Endothelial cell of umbilical vein (primary cell): ENCODE measurements around the gene GBX2. TPM values are rescaled to one million over a fixed set of nuclear protein-coding genes. Genes with fewer than 3 reads are reported as not detected.

ENCODE experiments used
- BruUV-seq: library from RNA; stranded (reverse); fragments of 400-500 nt; replicated peaks from 2 replicates; lab custom pipeline; 2021; lab: Mats Ljungman, UMichigan
- CTCF ChIA-PET: fragments of 300-600, 350-600 bp; sonication (Branson Sonifier 250); formaldehyde crosslinking; loops from one replicate; lab custom pipeline; 2021; ENCODE audit warnings: antibody characterized with exemption, inconsistent platforms; lab: Charles Lee
- POLR2A ChIA-PET: fragments of 300-600, 350-600 bp; sonication (Branson Sonifier 250); formaldehyde crosslinking; loops from one replicate; lab custom pipeline; 2021; ENCODE audit warnings: antibody characterized with exemption, inconsistent platforms; lab: Charles Lee
- DNase-seq: peaks from one replicate; pipeline ENCODE4 v3.0.0-alpha.2; 2011; ENCODE audit warnings: low read depth, low spot score
- FAIRE-seq: peaks from 2 replicates; lab custom pipeline; 2011; peaks lifted over from hg19 to GRCh38; lab: Jason Lieb, UNC
- H2AFZ ChIP-seq: 2 replicates; pipeline ENCODE4 v1.6.0; 2012; ENCODE audit warnings: low read depth, low read length, control low read depth, inconsistent platforms
- H3K27ac ChIP-seq: 2 replicates; pipeline ENCODE4 v1.5.1; 2011; ENCODE audit warnings: low read depth, mild to moderate bottlenecking, control low read depth, low read length, moderate library complexity; ENCODE audit not compliant: insufficient read depth
- H3K27me3 ChIP-seq, 2 experiments: 2 replicates each; pipeline versions ENCODE4 v1.6.0 to v1.6.1; 2011; ENCODE audit warnings: low read length in 2 of 2, mixed read lengths in 1 of 2; ENCODE audit not compliant: control insufficient read depth in 2 of 2, insufficient read depth in 2 of 2
- H3K36me3 ChIP-seq, 2 experiments: 2 replicates in 1 of 2; 3 replicates in 1 of 2; pipeline ENCODE4 v1.5.1; 2011; ENCODE audit warnings: low read length in 2 of 2, mild to moderate bottlenecking in 1 of 2, moderate library complexity in 1 of 2; ENCODE audit not compliant: control insufficient read depth in 2 of 2, insufficient read depth in 2 of 2; ENCODE audit errors: extremely low read depth in 1 of 2
- H3K4me1 ChIP-seq: 3 replicates; pipeline ENCODE4 v1.5.1; 2011; ENCODE audit warnings: mild to moderate bottlenecking, low read length; ENCODE audit not compliant: control insufficient read depth, insufficient read depth; ENCODE audit errors: extremely low read depth
- H3K4me2 ChIP-seq: 2 replicates; pipeline ENCODE4 v1.6.1; 2011; ENCODE audit warnings: low read length, control low read depth, mixed read lengths; ENCODE audit not compliant: insufficient read depth
- H3K4me3 ChIP-seq, 3 experiments: fragments of 200-600 bp in 1 of 3; sonication (generic), shearing (Covaris generic) in 1 of 3; replicated peaks in 1 of 3; 2 replicates each; pipeline ENCODE4 v1.5.1; 2011 to 2016; ENCODE audit warnings: control low read depth in 3 of 3, low read length in 3 of 3, mild to moderate bottlenecking in 2 of 3, inconsistent platforms in 1 of 3, low read depth in 1 of 3, moderate library complexity in 1 of 3; ENCODE audit not compliant: insufficient read depth in 1 of 3
- H3K79me2 ChIP-seq: 2 replicates; pipeline ENCODE4 v1.6.0; 2012; ENCODE audit warnings: low read length, inconsistent platforms; ENCODE audit not compliant: control insufficient read depth, insufficient read depth
- H3K9ac ChIP-seq: replicated peaks from 2 replicates; pipeline ENCODE3; 2011; ENCODE audit warnings: low read length, control low read depth; ENCODE audit not compliant: insufficient read depth; ENCODE audit errors: extremely low read depth
- H3K9me1 ChIP-seq: replicated peaks from 3 replicates; pipeline ENCODE4 v1.6.0; 2011; ENCODE audit warnings: mild to moderate bottlenecking, low read length; ENCODE audit not compliant: control insufficient read depth, insufficient read depth; ENCODE audit errors: extremely low read depth
- H3K9me3 ChIP-seq: replicated peaks from 2 replicates; pipeline ENCODE4 v1.5.1; 2012; ENCODE audit warnings: low read length, inconsistent platforms; ENCODE audit not compliant: control insufficient read depth, insufficient read depth
- H4K20me1 ChIP-seq: replicated peaks from 2 replicates; pipeline ENCODE3; 2011; ENCODE audit warnings: mild to moderate bottlenecking, low read length; ENCODE audit not compliant: control insufficient read depth, insufficient read depth; ENCODE audit errors: extremely low read depth
- CTCF ChIP-seq, 2 donors: IDR thresholded peaks; 1 replicate in 1 of 2; 2 replicates in 1 of 2; pipeline ENCODE4 v1.5.1; 2011; ENCODE audit warnings: low read length in 2 of 2, mild to moderate bottlenecking in 2 of 2, moderate library complexity in 2 of 2, control low read depth in 1 of 2, inconsistent platforms in 1 of 2, low read depth in 1 of 2; ENCODE audit not compliant: insufficient read depth in 1 of 2; ENCODE audit errors: extremely low read depth in 1 of 2
- FOS ChIP-seq: IDR thresholded peaks from 2 replicates; pipeline ENCODE4 v1.6.1; 2011; ENCODE audit warnings: mild to moderate bottlenecking, low read length, moderate library complexity, borderline replicate concordance; ENCODE audit not compliant: insufficient read depth
- GATA2 ChIP-seq: IDR thresholded peaks from 2 replicates; pipeline ENCODE4 v1.7.0; 2011; ENCODE audit warnings: low read depth, mild to moderate bottlenecking, moderate library complexity, mixed read lengths, low read length; ENCODE audit not compliant: insufficient read length, insufficient read depth
- MAX ChIP-seq: IDR thresholded peaks from 2 replicates; pipeline ENCODE4 v1.6.1; 2011; ENCODE audit not compliant: insufficient read depth, insufficient read length
- MYC ChIP-seq: IDR thresholded peaks from one replicate; pipeline ENCODE4 v1.6.1; 2011; ENCODE audit warnings: mild to moderate bottlenecking, low read depth, low read length
- POLR2A ChIP-seq: IDR thresholded peaks from 2 replicates; pipeline ENCODE4 v1.6.1; 2012; ENCODE audit warnings: low read depth, mild to moderate bottlenecking, control low read depth, low read length
- POLR2AphosphoS5 ChIP-seq: IDR thresholded peaks from 2 replicates; pipeline ENCODE4 v1.6.1; 2012; ENCODE audit warnings: low read depth, mild to moderate bottlenecking, control low read depth, low read length, moderate library complexity; ENCODE audit not compliant: insufficient read depth
- dilution Hi-C: fragments of 300-500 bp; cut with MboI; formaldehyde crosslinking; loops from one replicate; pipeline ENCODE4 v1.15.0; 2019; ENCODE audit warnings: low sequenced_read_pairs; ENCODE audit not compliant: extremely low pct_ligation_motif_present
- intact Hi-C: fragments of 100-400 bp; cut with micrococcal nuclease; formaldehyde crosslinking; loops from one replicate; pipeline ENCODE4 v1.10.0; 2022
- polyA plus RNA-seq, 4 experiments: library from polyadenylated mRNA; depleted of rRNA in 3 of 4; stranded (reverse) in 3 of 4; unstranded in 1 of 4; fragments of >200 nt; gene quantifications; 2 replicates each; pipeline versions ENCODE4 v1.2.1 to v1.2.3, GENCODE V29; 2011 to 2012; ENCODE audit warnings: missing spikeins in 1 of 4
- total RNA-seq: library from RNA; stranded (reverse); gene quantifications from 2 replicates; pipeline ENCODE4 v1.2.3, GENCODE V29; 2021

Gene GBX2
- total and polyA plus RNA-seq, 2 donors (not counting 3 experiments of a cell fraction or from before 2014, with no cell fraction given), result 3.0 to 3.6 TPM

- ChIA-PET CTCF (interaction anchor here (0.6 kb wide), 1 partner anchor 1276 kb away, joined by 3 read pairs; no protein-coding TSS in a partner anchor), POLR2A (no interaction called here)
- DNase-seq (no peak), FAIRE-seq (no peak)
- H3K4me2 ChIP-seq, result no peak overlapping the region
- H4K20me1 ChIP-seq, result no peaks in the 10 kb centered on the region
- no TSS peak for BruUV-seq
- no peak overlapping the region for H2AFZ ChIP-seq
- H3K27me3 ChIP-seq, result no peaks in the 10 kb centered on the region
- dilution Hi-C loops (no loop called here), intact Hi-C loops (no loop called here)
- H3K4me1 ChIP-seq, result no peaks in the 10 kb centered on the region
- no peaks in the 10 kb centered on the region for H3K79me2 ChIP-seq
- TF ChIP-seq GATA2 (no peak), POLR2A (no peak)
- H3K9me1 ChIP-seq, result no peaks in the 10 kb centered on the region
- no peaks in the 10 kb centered on the region for H3K9me3 ChIP-seq
- no peaks in the 10 kb centered on the region for H3K36me3 ChIP-seq
- H3K4me3 ChIP-seq, result no peak overlapping the region
- no peak overlapping the region for H3K9ac ChIP-seq
- no peak overlapping the region for H3K27ac ChIP-seq
Observed at GRCh38 chr2:236125541-236125940, 42.6 kb downstream of the GBX2 start.

- Histone ChIP-seq H3K4me2 (no peak overlapping the region), H3K27me3 (no peaks in the 10 kb centered on the region), H3K4me3 (no peak overlapping the region), H3K4me1 (no peaks in the 10 kb centered on the region), H3K9ac (no peak overlapping the region), H4K20me1 (no peaks in the 10 kb centered on the region), H3K9me3 (no peaks in the 10 kb centered on the region), H3K9me1 (no peaks in the 10 kb centered on the region), H2AFZ (no peak overlapping the region), H3K79me2 (no peaks in the 10 kb centered on the region), H3K27ac (no peak overlapping the region), H3K36me3 (no peaks in the 10 kb centered on the region)
- DNase-seq (no peak), FAIRE-seq (no peak)
- POLR2A ChIA-PET, result no interaction called here
- intact Hi-C loops, result no loop called here
- dilution Hi-C loops, result no loop called here
- no peak for TF ChIP-seq FOS
- TF ChIP-seq POLR2AphosphoS5, result no peak
- no peak for TF ChIP-seq MAX
- no peak for TF ChIP-seq POLR2A
- no peak for TF ChIP-seq GATA2
- TF ChIP-seq CTCF (IDR thresholded peaks at IDR 0.05; ENCODE audit: extremely low read depth in 1 of 2, insufficient read depth in 1 of 2, low read depth in 1 of 2, low read length in 2 of 2), result no peak
- TF ChIP-seq MYC, result no peak
- BruUV-seq, result no TSS peak
- CTCF ChIA-PET, result interaction anchor here (0.5 kb wide), 1 partner anchor 567 kb away, joined by 3 read pairs; no protein-coding TSS in a partner anchor
Observed at GRCh38 chr2:236124182-236124893, 43.8 kb downstream of the GBX2 start.
